Stimulated activated CD4-positive, alpha-beta T cell treated with anti-CD3 and anti-CD28 coated beads, Interleukin-2, amount 100 ng/mL, for 24 hours (primary cell): ENCODE results near the gene NANS.
"Not testable (repeated sequence)": the region's sequence is repeated elsewhere in the genome, so short reads cannot be mapped to it uniquely, and the experiment has no call there.

Source experiments
- DNase-seq, 2 donors: peaks; one replicate each; pipeline ENCODE4 v3.0.0-alpha.2; 2020

The NANS gene

GRCh38 chr9:98104445-98104881 is 47.9 kb downstream of the NANS start:
- no peak for DNase-seq

GRCh38 chr9:98105006-98105405 is 48.5 kb downstream of the NANS start:
- DNase-seq: no peak

- no peak for DNase-seq
Observed at GRCh38 chr9:98107926-98108325, 51.4 kb downstream of the NANS start.

- no peak for DNase-seq
Observed at GRCh38 chr9:98108531-98109031, 52.0 kb downstream of the NANS start.

GRCh38 chr9:98109052-98109451 is 52.5 kb downstream of the NANS start:
- DNase-seq: no peak

- not testable (repeated sequence) for DNase-seq
Observed at GRCh38 chr9:98117097-98117496, 60.6 kb downstream of the NANS start.

- DNase-seq: peak; percentile 36 to 49
Observed at GRCh38 chr9:98117984-98118639, 61.6 kb downstream of the NANS start.

GRCh38 chr9:98118640-98119601 is 62.4 kb downstream of the NANS start, which contains the start of gene TRIM14:
Gene TRIM14, minus strand, starts transcription at chr9:98119222. Its CDS starts 34 bp downstream, at chr9:98119188.
- peak; percentile 65 to 76 for DNase-seq

- DNase-seq: no peak
Observed at GRCh38 chr9:98120476-98120875, 63.9 kb downstream of the NANS start.

GRCh38 chr9:98121058-98121457 is 64.5 kb downstream of the NANS start:
- DNase-seq: no peak

GRCh38 chr9:98124091-98124490 is 67.6 kb downstream of the NANS start:
- not testable (repeated sequence) for DNase-seq

GRCh38 chr9:98124637-98125426 is 68.3 kb downstream of the NANS start:
- no peak for DNase-seq

- DNase-seq: no peak
Observed at GRCh38 chr9:98127226-98127625, 70.7 kb downstream of the NANS start.

GRCh38 chr9:98128316-98128715 is 71.8 kb downstream of the NANS start:
- no peak for DNase-seq

- DNase-seq: no peak
Observed at GRCh38 chr9:98129451-98129881, 72.9 kb downstream of the NANS start.

GRCh38 chr9:98130060-98130459 is 73.5 kb downstream of the NANS start:
- DNase-seq: not testable (repeated sequence)

GRCh38 chr9:98130576-98131228 is 74.2 kb downstream of the NANS start:
- DNase-seq: no peak

GRCh38 chr9:98132158-98132557 is 75.6 kb downstream of the NANS start:
- DNase-seq: no peak
